Tibial nerve (tissue), 4 donors: ENCODE results near the gene CDC42SE1. TPM values are rescaled to one million over a fixed set of nuclear protein-coding genes. Genes with fewer than 3 reads are reported as not detected.
A peak's percentile ranks its signal among the peaks of the same experiment; 100 is the strongest.

ENCODE experiments used
- DNase-seq, 2 donors: peaks; one replicate each; pipeline ENCODE4 v3.0.0-alpha.2; 2019; ENCODE audit warnings: low spot score in 2 of 2
- H3K27ac ChIP-seq, 4 donors: fragments of 200-600 bp; sonication (generic) in 3 of 4; one replicate each; pipeline ENCODE4 v1.5.1; 2017 to 2019; ENCODE audit warnings: mild to moderate bottlenecking in 1 of 4
- H3K27me3 ChIP-seq, 2 donors: fragments of 200-600 bp; sonication (generic) in 1 of 2; one replicate each; pipeline versions ENCODE4 v1.5.1 to v1.6.0; 2017 to 2019
- H3K36me3 ChIP-seq, 3 donors: fragments of 200-600 bp; sonication (generic); one replicate each; pipeline ENCODE4 v1.5.1; 2018 to 2019
- H3K4me1 ChIP-seq, 4 donors: fragments of 200-600 bp; sonication (generic) in 3 of 4; one replicate each; pipeline ENCODE4 v1.5.1; 2017 to 2019
- H3K4me3 ChIP-seq, 4 donors: fragments of 200-600 bp; sonication (generic) in 3 of 4; one replicate each; pipeline ENCODE4 v1.5.1; 2017 to 2019; ENCODE audit warnings: mild to moderate bottlenecking in 1 of 4, moderate library complexity in 1 of 4
- H3K9me3 ChIP-seq, 4 donors: fragments of 200-600 bp; sonication (generic) in 3 of 4; one replicate each; pipeline ENCODE4 v1.5.1; 2017 to 2019
- CTCF ChIP-seq, 5 experiments: fragments of 200-600 bp in 3 of 5; fragments of 450-650 bp in 2 of 5; sonication (generic) in 3 of 5; IDR thresholded peaks; one replicate each; pipeline ENCODE4 v1.5.1; 2016 to 2019; ENCODE audit warnings: antibody characterized with exemption in 5 of 5, mild to moderate bottlenecking in 3 of 5, moderate library complexity in 2 of 5
- EP300 ChIP-seq, 2 donors: sonication (generic); formaldehyde crosslinking; IDR thresholded peaks; one replicate each; pipeline ENCODE4 v1.6.1; 2017; ENCODE audit warnings: antibody characterized with exemption in 2 of 2, mild to moderate bottlenecking in 1 of 2
- POLR2A ChIP-seq, 2 donors: fragments of 450-650 bp; IDR thresholded peaks; one replicate each; pipeline ENCODE4 v1.6.1; 2017; ENCODE audit warnings: antibody characterized with exemption in 2 of 2, mild to moderate bottlenecking in 2 of 2, moderate library complexity in 2 of 2
- WGBS, 2 donors: methylation state at CpG; one replicate each; pipeline ENCODE4 v1.1.5; 2018; 5-methylcytosine and 5-hydroxymethylcytosine counted together
- total RNA-seq, 4 donors: library from RNA; depleted of rRNA; stranded (reverse); fragments of >200 nt; gene quantifications; one replicate each; pipeline ENCODE4 v1.1.0, GENCODE V29; 2016

CDC42SE1 gene
- total RNA-seq, 4 donors from 2014 or later = 72.4 to 87.4 (median 80.8) TPM

DNA sequence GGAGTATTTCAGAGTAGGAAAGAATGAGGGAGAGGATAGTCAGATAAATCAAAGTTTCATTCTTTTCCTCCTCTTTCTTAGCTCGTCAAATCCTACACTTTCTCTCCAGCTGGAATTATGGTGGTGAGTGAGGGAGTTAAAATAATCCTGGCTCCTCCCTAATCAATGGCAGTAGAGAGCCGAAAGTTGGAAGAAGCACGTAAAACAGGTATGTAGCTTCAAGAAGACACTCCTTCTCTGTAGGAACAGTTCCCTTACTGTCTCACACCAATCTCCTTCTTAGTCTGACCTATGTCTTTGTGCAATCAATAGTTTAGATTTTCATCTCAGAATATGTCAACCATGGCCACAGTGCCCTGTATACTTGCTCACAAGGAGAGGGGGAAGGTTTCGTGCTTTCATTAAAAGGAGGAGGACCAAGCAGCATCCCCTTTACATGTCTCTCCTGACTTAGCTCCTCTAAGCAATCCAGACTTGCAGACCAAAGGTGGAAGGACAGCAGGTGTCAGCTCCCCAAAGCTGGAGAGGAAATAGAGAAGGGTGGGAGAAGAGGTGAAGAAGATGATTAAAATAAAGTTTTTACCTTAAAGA, 53.6 kb downstream of the CDC42SE1 start:
- Histone ChIP-seq H3K9me3 (no peaks in the 10 kb centered on the region), H3K27me3 (no peaks in the 10 kb centered on the region), H3K4me3 (peak overlapping the region; percentile 49 to 71 (median 55)), H3K4me1 (peaks cover 0 to 83% (median 50%) of the 10 kb centered on the region in 4 donors), H3K36me3 (peaks cover 0 to 18% (median 0%) of the 10 kb centered on the region in 3 donors), H3K27ac (peak overlapping the region; percentile 83 to 96 (median 91))
- peak in 1 of 2 donors; percentile 23 for DNase-seq
- 2 to 8% methylated on average over 4 of the region's 4 CpGs for WGBS, 2 donors
- no peak for TF ChIP-seq CTCF (IDR thresholded peaks at IDR 0.05)
- no peak for TF ChIP-seq EP300 (IDR thresholded peaks at IDR 0.05)
- no peak for TF ChIP-seq POLR2A (IDR thresholded peaks at IDR 0.05)

GRCh38 chr1:151003180-151003579, 56.2 kb downstream of the CDC42SE1 start:
- Histone ChIP-seq H3K36me3 (peaks cover 0 to 44% (median 0%) of the 10 kb centered on the region in 3 donors), H3K27me3 (no peaks in the 10 kb centered on the region), H3K9me3 (no peaks in the 10 kb centered on the region), H3K4me3 (peak overlapping the region in 3 of 4 donors; percentile 14 to 71 (median 58)), H3K27ac (peak overlapping the region in 3 of 4 donors; percentile 40 to 96 (median 91)), H3K4me1 (peaks cover 0 to 85% (median 46%) of the 10 kb centered on the region in 4 donors)
- TF ChIP-seq EP300 (IDR thresholded peaks at IDR 0.05) (no peak), CTCF (IDR thresholded peaks at IDR 0.05) (no peak), POLR2A (IDR thresholded peaks at IDR 0.05) (no peak)
- DNase-seq = no peak

DNA sequence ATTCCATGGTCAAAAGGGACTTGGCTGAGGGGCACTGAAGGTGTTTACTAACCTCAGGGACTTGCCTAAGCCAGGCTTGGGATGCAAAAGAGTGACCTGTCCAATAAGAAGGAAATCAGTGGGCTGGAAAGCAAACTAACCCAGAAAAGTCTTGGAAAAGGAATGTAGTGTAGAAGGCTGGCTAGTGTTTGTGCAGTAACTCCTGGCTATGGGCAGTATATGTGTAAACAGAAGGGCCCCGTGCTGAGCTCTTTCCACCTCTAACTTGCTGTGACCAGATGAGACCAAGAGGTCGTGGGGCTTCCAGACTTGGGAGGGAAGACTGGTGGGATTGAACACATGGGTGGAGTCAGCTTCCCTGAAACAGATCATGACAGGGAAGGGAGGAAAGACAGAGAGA, 56.8 kb downstream of the CDC42SE1 start:
- peak overlapping the region in 3 of 4 donors; percentile 40 to 96 (median 91) for H3K27ac ChIP-seq
- no peak for DNase-seq
- peak overlapping the region in 1 of 4 donors; percentile 58 for H3K4me3 ChIP-seq
- no peaks in the 10 kb centered on the region for H3K9me3 ChIP-seq
- peaks cover 0 to 50% (median 5%) of the 10 kb centered on the region in 3 donors for H3K36me3 ChIP-seq
- WGBS, 2 donors = 28 to 32% methylated on average over 2 of the region's 2 CpGs
- peaks cover 0 to 82% (median 42%) of the 10 kb centered on the region in 4 donors for H3K4me1 ChIP-seq
- H3K27me3 ChIP-seq = no peaks in the 10 kb centered on the region
- no peak for TF ChIP-seq EP300 (IDR thresholded peaks at IDR 0.05)
- no peak for TF ChIP-seq CTCF (IDR thresholded peaks at IDR 0.05)
- no peak for TF ChIP-seq POLR2A (IDR thresholded peaks at IDR 0.05)

DNA sequence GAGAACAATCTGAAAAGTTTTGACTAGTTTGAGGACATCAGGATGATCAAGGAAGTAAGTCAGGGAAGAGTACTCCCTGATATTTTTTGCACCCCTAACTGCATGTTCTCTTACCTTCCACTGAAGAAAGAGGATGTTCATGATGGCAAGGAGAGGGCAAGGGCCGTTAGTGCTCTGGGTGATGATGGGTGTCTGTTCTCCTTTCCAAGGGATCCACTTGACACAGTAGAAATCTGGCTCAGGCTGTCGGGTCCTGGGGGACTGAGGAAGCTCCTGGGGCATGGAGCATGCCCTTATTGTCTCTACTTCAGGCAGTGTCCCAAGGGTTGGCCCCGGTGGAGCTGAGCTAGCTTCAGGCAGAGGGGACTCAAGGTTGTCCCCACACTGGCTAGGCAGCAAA, 57.4 kb downstream of the CDC42SE1 start:
- TF ChIP-seq POLR2A (IDR thresholded peaks at IDR 0.05) (no peak), CTCF (IDR thresholded peaks at IDR 0.05) (no peak), EP300 (IDR thresholded peaks at IDR 0.05) (no peak)
- Histone ChIP-seq H3K27me3 (no peaks in the 10 kb centered on the region), H3K4me3 (peak overlapping the region in 1 of 4 donors; percentile 58), H3K4me1 (peaks cover 0 to 77% (median 36%) of the 10 kb centered on the region in 4 donors), H3K9me3 (no peaks in the 10 kb centered on the region), H3K36me3 (peaks cover 0 to 55% (median 8%) of the 10 kb centered on the region in 3 donors), H3K27ac (peak overlapping the region in 2 of 4 donors; percentile 91 to 96)
- no peak for DNase-seq
- 71 to 79% methylated on average over 3 of the region's 3 CpGs for WGBS, 2 donors

- peaks cover 0 to 60% (median 8%) of the 10 kb centered on the region in 3 donors for H3K36me3 ChIP-seq
- H3K4me1 ChIP-seq = peaks cover 0 to 78% (median 34%) of the 10 kb centered on the region in 4 donors
- peak overlapping the region in 2 of 4 donors; percentile 86 to 91 for H3K27ac ChIP-seq
- no peaks in the 10 kb centered on the region for H3K27me3 ChIP-seq
- WGBS, 2 donors = 71 to 72% methylated on average over 4 of the region's 4 CpGs
- DNase-seq = no peak
- no peaks in the 10 kb centered on the region for H3K9me3 ChIP-seq
- no peak for TF ChIP-seq CTCF (IDR thresholded peaks at IDR 0.05)
- TF ChIP-seq POLR2A (IDR thresholded peaks at IDR 0.05) = no peak
- no peak for TF ChIP-seq EP300 (IDR thresholded peaks at IDR 0.05)
- H3K4me3 ChIP-seq = no peak overlapping the region
These were observed 57.8 kb downstream of the CDC42SE1 start for GRCh38 chr1:151001602-151002001.
